Activated B cell treated with CpG ODN at 0.5 μM for 24 hours (primary cell): ENCODE results near the gene MTUS2. TPM values are rescaled to one million over a fixed set of nuclear protein-coding genes. Genes with fewer than 3 reads are reported as not detected.

Experiments used
- ATAC-seq: fragments of 200-7000 bp; cut with Tn5 transposase; one replicate; pipeline ENCODE4 v1.10.0; 2021; ENCODE audit warnings: low read depth, mild to moderate bottlenecking, moderate library complexity
- CTCF ChIA-PET: fragments of 350-600 bp; sonication (Branson Sonifier 250); formaldehyde crosslinking; loops from one replicate; lab custom pipeline; 2021; ENCODE audit warnings: antibody characterized with exemption; lab: Charles Lee
- POLR2A ChIA-PET: fragments of 350-600 bp; sonication (Branson Sonifier 250); formaldehyde crosslinking; loops from one replicate; lab custom pipeline; 2021; ENCODE audit warnings: antibody characterized with exemption; lab: Charles Lee
- DNase-seq: peaks from one replicate; pipeline ENCODE4 v3.0.0; 2022
- H3K27ac Mint-ChIP-seq: one replicate; pipeline ENCODE4 v1.8.0; 2020; ENCODE audit warnings: mixed read lengths
- H3K27me3 Mint-ChIP-seq: one replicate; pipeline ENCODE4 v1.8.0; 2021; ENCODE audit warnings: mixed read lengths
- H3K36me3 Mint-ChIP-seq: one replicate; pipeline ENCODE4 v1.8.0; 2021; ENCODE audit warnings: low read depth, mixed read lengths
- H3K4me1 Mint-ChIP-seq: one replicate; pipeline ENCODE4 v1.8.0; 2021; ENCODE audit warnings: mixed read lengths
- H3K4me3 Mint-ChIP-seq: one replicate; pipeline ENCODE4 v1.8.0; 2020; ENCODE audit warnings: mild to moderate bottlenecking, mixed read lengths
- H3K9me3 Mint-ChIP-seq: one replicate; pipeline ENCODE4 v1.8.0; 2020; ENCODE audit warnings: mixed read lengths
- CTCF ChIP-seq: fragments of 200-600 bp; IDR thresholded peaks from one replicate; pipeline ENCODE4 v1.8.0; 2022; ENCODE audit warnings: antibody characterized with exemption, mild to moderate bottlenecking
- intact Hi-C: fragments of 100-400 bp; cut with micrococcal nuclease; formaldehyde crosslinking; loops from one replicate; pipeline ENCODE4 v1.15.1; 2024
- total RNA-seq: library from RNA; stranded (reverse); gene quantifications from 2 replicates; pipeline ENCODE4 v1.2.3, GENCODE V29; 2022

MTUS2 gene
- total RNA-seq, 1 donor from 2014 or later = not detected

GRCh38 chr13:29436291-29436690 lies 616.2 kb downstream of the MTUS2 start:
- TF ChIP-seq CTCF = no peak
- intact Hi-C loops = loop anchor here (1.0 kb wide), 1 partner anchor 48 kb away; no protein-coding TSS in a partner anchor
- no peaks in the 10 kb centered on the region for H3K9me3 Mint-ChIP-seq
- POLR2A ChIA-PET = no interaction called here
- no peak overlapping the region for H3K27ac Mint-ChIP-seq
- DNase-seq = no peak
- ATAC-seq = no peak
- H3K4me1 Mint-ChIP-seq = peaks cover 14% of the 10 kb centered on the region
- CTCF ChIA-PET = no interaction called here
- H3K36me3 Mint-ChIP-seq = no peaks in the 10 kb centered on the region
- H3K4me3 Mint-ChIP-seq = no peak overlapping the region
- H3K27me3 Mint-ChIP-seq = peaks cover 10% of the 10 kb centered on the region

GRCh38 chr13:29436721-29437280 lies 616.7 kb downstream of the MTUS2 start:
- intact Hi-C loops = loop anchor here (1.0 kb wide), 1 partner anchor 48 kb away; no protein-coding TSS in a partner anchor
- ChIA-PET POLR2A (no interaction called here), CTCF (no interaction called here)
- Mint-ChIP-seq H3K27me3 (peaks cover 7% of the 10 kb centered on the region), H3K4me3 (no peak overlapping the region), H3K27ac (no peak overlapping the region), H3K4me1 (peaks cover 14% of the 10 kb centered on the region), H3K9me3 (no peaks in the 10 kb centered on the region), H3K36me3 (no peaks in the 10 kb centered on the region)
- no peak for TF ChIP-seq CTCF
- no peak for DNase-seq
- no peak for ATAC-seq

- Mint-ChIP-seq H3K27ac (no peak overlapping the region), H3K36me3 (no peaks in the 10 kb centered on the region), H3K4me1 (peaks cover 14% of the 10 kb centered on the region), H3K27me3 (peaks cover 18% of the 10 kb centered on the region), H3K4me3 (no peak overlapping the region), H3K9me3 (no peaks in the 10 kb centered on the region)
- no peak for TF ChIP-seq CTCF
- intact Hi-C loops = no loop called here
- CTCF ChIA-PET = no interaction called here
- DNase-seq (no peak), ATAC-seq (no peak)
- POLR2A ChIA-PET = no interaction called here
Measured at GRCh38 chr13:29438769-29439168, 618.6 kb downstream of the MTUS2 start.

GRCh38 chr13:29439601-29440388 lies 619.7 kb downstream of the MTUS2 start:
- POLR2A ChIA-PET = no interaction called here
- intact Hi-C loops = no loop called here
- CTCF ChIA-PET = no interaction called here
- H3K4me3 Mint-ChIP-seq = no peak overlapping the region
- TF ChIP-seq CTCF = no peak
- peaks cover 6% of the 10 kb centered on the region for H3K4me1 Mint-ChIP-seq
- H3K9me3 Mint-ChIP-seq = no peaks in the 10 kb centered on the region
- DNase-seq (no peak), ATAC-seq (no peak)
- H3K36me3 Mint-ChIP-seq = no peaks in the 10 kb centered on the region
- no peak overlapping the region for H3K27ac Mint-ChIP-seq
- H3K27me3 Mint-ChIP-seq = peaks cover 21% of the 10 kb centered on the region

- POLR2A ChIA-PET = no interaction called here
- DNase-seq = no peak
- no peak overlapping the region for H3K27ac Mint-ChIP-seq
- TF ChIP-seq CTCF = no peak
- no peaks in the 10 kb centered on the region for H3K9me3 Mint-ChIP-seq
- H3K27me3 Mint-ChIP-seq = peaks cover 21% of the 10 kb centered on the region
- no peak for ATAC-seq
- no peaks in the 10 kb centered on the region for H3K36me3 Mint-ChIP-seq
- H3K4me3 Mint-ChIP-seq = no peak overlapping the region
- intact Hi-C loops = no loop called here
- CTCF ChIA-PET = no interaction called here
- H3K4me1 Mint-ChIP-seq = no peaks in the 10 kb centered on the region
Measured at GRCh38 chr13:29441306-29441705, 621.2 kb downstream of the MTUS2 start.
